ENCODE results near the gene POLR1G. TPM values are rescaled to one million over a fixed set of nuclear protein-coding genes. Genes with fewer than 3 reads are reported as not detected.

POLR1G gene
- total and polyA plus RNA-seq, 2 donors from 2014 or later, result 2.4 to 3.9 TPM

DNA sequence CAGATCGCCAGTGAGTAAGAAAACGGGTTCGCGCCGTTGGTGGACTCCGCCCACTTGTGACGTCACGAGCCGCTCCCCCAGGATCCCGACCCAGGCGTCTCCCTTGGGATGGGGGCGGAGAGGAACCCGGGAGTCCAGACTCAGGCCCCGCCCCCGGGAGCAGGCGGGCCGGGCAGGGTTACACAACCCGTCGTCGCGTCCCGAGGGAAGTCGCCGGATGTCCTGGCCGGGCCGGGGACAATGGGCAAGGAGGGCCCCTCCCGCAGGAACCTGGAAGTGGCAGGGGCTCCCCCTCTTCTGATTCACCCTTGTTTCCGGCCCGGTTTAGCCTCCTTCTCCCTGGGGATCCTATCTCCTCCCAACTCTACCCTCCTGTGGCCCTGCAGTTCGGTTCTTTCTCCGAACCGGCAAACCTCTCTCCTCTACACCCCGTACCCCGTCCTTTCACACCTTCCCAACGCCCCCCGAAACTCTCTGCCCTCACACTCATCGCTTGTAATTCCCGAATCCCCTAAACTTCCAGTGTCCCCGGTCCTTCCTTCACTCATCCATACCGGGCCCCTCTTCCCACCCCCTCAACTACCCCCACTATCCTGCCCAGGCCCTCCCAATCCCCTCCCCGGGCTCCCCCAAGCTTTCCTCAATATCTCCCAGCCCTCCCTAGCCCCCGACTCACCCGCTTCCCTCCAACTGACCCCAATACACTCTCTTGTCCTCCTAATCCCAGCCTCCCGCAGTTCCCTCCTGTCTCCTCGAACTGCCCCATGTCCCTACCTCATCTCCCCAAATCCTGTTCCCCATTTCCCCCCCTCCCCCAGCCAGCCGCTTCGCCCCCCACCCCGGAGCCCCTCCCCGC is 37.2 kb downstream of the POLR1G start:
- H3K27me3 ChIP-seq (ENCODE audit: control insufficient read depth, insufficient read depth, low read length), result no peaks in the 10 kb centered on the region
- DNase-seq (peak; percentile 93 to 99 (median 97)), FAIRE-seq (no peak)
- H3K36me3 ChIP-seq (ENCODE audit: control insufficient read depth in 2 of 3, insufficient read depth in 3 of 3, low read length in 3 of 3), result no peaks in the 10 kb centered on the region
- intact Hi-C loops (cut with DNase I), result no loop called here
- TF ChIP-seq, protein P1, sequence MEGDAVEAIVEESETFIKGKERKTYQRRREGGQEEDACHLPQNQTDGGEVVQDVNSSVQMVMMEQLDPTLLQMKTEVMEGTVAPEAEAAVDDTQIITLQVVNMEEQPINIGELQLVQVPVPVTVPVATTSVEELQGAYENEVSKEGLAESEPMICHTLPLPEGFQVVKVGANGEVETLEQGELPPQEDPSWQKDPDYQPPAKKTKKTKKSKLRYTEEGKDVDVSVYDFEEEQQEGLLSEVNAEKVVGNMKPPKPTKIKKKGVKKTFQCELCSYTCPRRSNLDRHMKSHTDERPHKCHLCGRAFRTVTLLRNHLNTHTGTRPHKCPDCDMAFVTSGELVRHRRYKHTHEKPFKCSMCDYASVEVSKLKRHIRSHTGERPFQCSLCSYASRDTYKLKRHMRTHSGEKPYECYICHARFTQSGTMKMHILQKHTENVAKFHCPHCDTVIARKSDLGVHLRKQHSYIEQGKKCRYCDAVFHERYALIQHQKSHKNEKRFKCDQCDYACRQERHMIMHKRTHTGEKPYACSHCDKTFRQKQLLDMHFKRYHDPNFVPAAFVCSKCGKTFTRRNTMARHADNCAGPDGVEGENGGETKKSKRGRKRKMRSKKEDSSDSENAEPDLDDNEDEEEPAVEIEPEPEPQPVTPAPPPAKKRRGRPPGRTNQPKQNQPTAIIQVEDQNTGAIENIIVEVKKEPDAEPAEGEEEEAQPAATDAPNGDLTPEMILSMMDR (IDR thresholded peaks at IDR 0.05; ENCODE audit: borderline replicate concordance, extremely low read depth, insufficient read depth), result no peak
- H3K4me3 ChIP-seq (ENCODE audit: low read length in 3 of 3), result peak overlapping the region; percentile 62 to 66 (median 63)
- H3K9ac ChIP-seq (ENCODE audit: low read length in 3 of 3), result peak overlapping the region; percentile 43 to 57 (median 53)
- H3K4me1 ChIP-seq (ENCODE audit: control insufficient read depth in 2 of 3, insufficient read depth in 2 of 3, low read depth in 1 of 3, low read length in 3 of 3), result peaks cover 0 to 10% (median 5%) of the 10 kb centered on the region in 3 donors
- H3K27ac ChIP-seq (ENCODE audit: low read depth in 2 of 2, low read length in 2 of 2), result peak overlapping the region; percentile 80 to 96
- H3K9me3 ChIP-seq (ENCODE audit: control insufficient read depth in 2 of 3, insufficient read depth in 1 of 3, low read length in 3 of 3), result no peaks in the 10 kb centered on the region

DNA sequence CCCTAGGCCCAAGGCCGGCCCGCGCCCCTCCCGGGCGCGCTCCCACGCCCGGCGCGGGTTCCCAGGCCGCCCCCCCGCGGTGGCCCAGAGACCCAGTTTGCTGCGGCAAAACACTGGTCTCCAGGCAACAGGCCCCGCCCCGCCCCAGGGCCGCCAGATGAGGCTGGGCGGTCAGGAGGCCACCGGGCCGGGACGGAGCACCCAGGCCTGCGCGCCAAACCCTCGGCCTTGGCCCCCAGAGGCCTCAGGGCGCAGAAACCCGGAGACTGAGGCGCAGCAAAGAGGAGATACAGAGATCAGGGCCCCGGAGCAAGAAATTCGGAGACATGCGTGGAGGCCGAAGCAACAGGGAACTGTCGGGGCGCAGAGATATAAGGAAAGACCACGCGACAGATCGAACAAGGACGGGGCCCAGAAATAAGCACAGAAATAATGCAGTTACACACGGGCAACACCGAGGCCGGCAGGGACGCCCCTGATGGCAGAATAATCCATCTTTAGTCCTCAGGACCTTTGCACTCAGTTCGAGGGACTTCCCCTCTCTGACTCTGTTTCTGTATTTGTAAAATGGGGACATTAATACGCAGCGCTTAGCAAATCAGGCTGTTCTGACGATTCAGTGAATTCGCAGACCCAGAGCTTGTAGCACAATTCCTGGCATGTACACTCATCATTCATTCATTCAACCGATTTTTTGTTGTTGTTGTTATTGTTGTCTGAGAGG is 38.0 kb downstream of the POLR1G start:
- peak overlapping the region in 2 of 3 donors; percentile 10 to 73 for H3K9ac ChIP-seq (ENCODE audit: low read length in 3 of 3)
- DNase-seq (peak; percentile 93 to 97 (median 94)), FAIRE-seq (no peak)
- TF ChIP-seq, protein P1 (IDR thresholded peaks at IDR 0.05; ENCODE audit: borderline replicate concordance, extremely low read depth, insufficient read depth), result no peak
- intact Hi-C loops (cut with DNase I), result no loop called here
- no peaks in the 10 kb centered on the region for H3K36me3 ChIP-seq (ENCODE audit: control insufficient read depth in 2 of 3, insufficient read depth in 3 of 3, low read length in 3 of 3)
- H3K4me1 ChIP-seq (ENCODE audit: control insufficient read depth in 2 of 3, insufficient read depth in 2 of 3, low read depth in 1 of 3, low read length in 3 of 3), result peaks cover 0 to 10% (median 5%) of the 10 kb centered on the region in 3 donors
- H3K4me3 ChIP-seq (ENCODE audit: low read length in 3 of 3), result peak overlapping the region; percentile 12 to 48 (median 28)
- peak overlapping the region; percentile 63 to 80 for H3K27ac ChIP-seq (ENCODE audit: low read depth in 2 of 2, low read length in 2 of 2)
- H3K9me3 ChIP-seq (ENCODE audit: control insufficient read depth in 2 of 3, insufficient read depth in 1 of 3, low read length in 3 of 3), result no peaks in the 10 kb centered on the region
- no peaks in the 10 kb centered on the region for H3K27me3 ChIP-seq (ENCODE audit: control insufficient read depth, insufficient read depth, low read length)

DNA sequence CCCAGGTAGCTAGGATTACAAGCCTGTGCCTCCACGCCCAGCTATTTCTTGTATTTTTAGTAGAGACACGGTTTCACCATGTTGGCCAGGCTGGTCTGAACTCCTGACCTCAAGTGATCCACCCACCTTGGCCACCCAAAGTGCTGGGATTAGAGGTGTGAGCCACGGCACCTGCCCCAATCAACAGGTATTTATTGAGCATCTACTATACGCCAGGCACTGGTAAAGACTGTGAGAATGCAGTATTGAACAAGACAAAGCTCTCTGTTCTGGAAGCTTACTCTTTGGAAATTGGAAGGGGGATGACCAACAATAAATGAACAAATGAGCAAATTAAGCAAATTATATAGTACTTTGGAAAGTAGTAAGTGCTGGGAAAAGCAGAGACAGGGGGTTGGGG is 38.7 kb downstream of the POLR1G start:
- no peaks in the 10 kb centered on the region for H3K36me3 ChIP-seq (ENCODE audit: control insufficient read depth in 2 of 3, insufficient read depth in 3 of 3, low read length in 3 of 3)
- FAIRE-seq (no peak), DNase-seq (no peak)
- H3K27me3 ChIP-seq (ENCODE audit: control insufficient read depth, insufficient read depth, low read length), result no peaks in the 10 kb centered on the region
- H3K9ac ChIP-seq (ENCODE audit: low read length in 3 of 3), result no peak overlapping the region
- H3K9me3 ChIP-seq (ENCODE audit: control insufficient read depth in 2 of 3, insufficient read depth in 1 of 3, low read length in 3 of 3), result no peaks in the 10 kb centered on the region
- no peak overlapping the region for H3K27ac ChIP-seq (ENCODE audit: low read depth in 2 of 2, low read length in 2 of 2)
- H3K4me3 ChIP-seq (ENCODE audit: low read length in 3 of 3), result no peak overlapping the region
- TF ChIP-seq, protein P1 (IDR thresholded peaks at IDR 0.05; ENCODE audit: borderline replicate concordance, extremely low read depth, insufficient read depth), result no peak
- H3K4me1 ChIP-seq (ENCODE audit: control insufficient read depth in 2 of 3, insufficient read depth in 2 of 3, low read depth in 1 of 3, low read length in 3 of 3), result peaks cover 0 to 10% (median 5%) of the 10 kb centered on the region in 3 donors
- intact Hi-C loops (cut with DNase I), result no loop called here

Data from kidney (tissue), 14 donors.